Neuronal stem cell (in vitro differentiated cells): Measurements from ENCODE around the gene SULT6B1. TPM values are rescaled to one million over a fixed set of nuclear protein-coding genes. Genes with fewer than 3 reads are reported as not detected.

Source experiments
- DNase-seq: peaks from one replicate; pipeline ENCODE4 v3.0.0-alpha.2; 2013; ENCODE audit warnings: low spot score
- H2AFZ ChIP-seq: one replicate; pipeline ENCODE4 v1.6.1; 2013; ENCODE audit warnings: mild to moderate bottlenecking, low read length, inconsistent platforms
- H2AK5ac ChIP-seq: 2 replicates; pipeline ENCODE4 v1.6.1; 2013; ENCODE audit warnings: low read depth, mild to moderate bottlenecking, inconsistent platforms, low read length, moderate library complexity, mixed read lengths
- H2BK120ac ChIP-seq: 2 replicates; pipeline ENCODE4 v1.6.1; 2013; ENCODE audit warnings: low read depth, mild to moderate bottlenecking, inconsistent platforms, low read length, moderate library complexity, mixed read lengths
- H2BK12ac ChIP-seq: one replicate; pipeline ENCODE4 v1.6.1; 2013; ENCODE audit warnings: low read length, inconsistent platforms
- H2BK15ac ChIP-seq: 2 replicates; pipeline ENCODE4 v1.6.1; 2013; ENCODE audit warnings: mild to moderate bottlenecking, low read length, inconsistent platforms, mixed read lengths
- H2BK5ac ChIP-seq: one replicate; pipeline ENCODE4 v1.6.1; 2013; ENCODE audit warnings: inconsistent platforms, mild to moderate bottlenecking, low read length, moderate library complexity
- H3K14ac ChIP-seq: one replicate; pipeline ENCODE4 v1.6.1; 2013; ENCODE audit warnings: low read length, inconsistent platforms
- H3K18ac ChIP-seq: 2 replicates; pipeline ENCODE4 v1.6.1; 2013; ENCODE audit warnings: low read length, inconsistent platforms
- H3K23ac ChIP-seq: 2 replicates; pipeline ENCODE4 v1.6.1; 2013; ENCODE audit warnings: low read depth, mild to moderate bottlenecking, mixed read lengths, low read length, inconsistent platforms; ENCODE audit not compliant: poor library complexity
- H3K27ac ChIP-seq: replicated peaks from 3 replicates; pipeline ENCODE4 v1.5.1; 2013; ENCODE audit warnings: low read length, inconsistent platforms
- H3K27me3 ChIP-seq, 3 experiments: 2 replicates each; pipeline ENCODE4 v1.6.1; 2013; ENCODE audit warnings: low read length in 3 of 3, mild to moderate bottlenecking in 2 of 3, inconsistent platforms in 1 of 3, low read depth in 1 of 3, mixed read lengths in 1 of 3, moderate library complexity in 1 of 3; ENCODE audit not compliant: control insufficient read depth in 3 of 3, insufficient read depth in 3 of 3
- H3K36me3 ChIP-seq, 2 donors: replicated peaks in 1 of 2; 2 replicates each; pipeline ENCODE4 v1.6.1; 2013; ENCODE audit warnings: low read length in 2 of 2; ENCODE audit not compliant: control insufficient read depth in 2 of 2, insufficient read depth in 2 of 2
- H3K4ac ChIP-seq: 2 replicates; pipeline ENCODE4 v1.6.1; 2013; ENCODE audit warnings: inconsistent platforms, mild to moderate bottlenecking, low read length, moderate library complexity
- H3K4me1 ChIP-seq, 2 donors: 1 replicate in 1 of 2; 2 replicates in 1 of 2; pipeline ENCODE4 v1.6.1; 2013; ENCODE audit warnings: low read length in 2 of 2, low read depth in 1 of 2; ENCODE audit not compliant: control insufficient read depth in 2 of 2, insufficient read depth in 1 of 2
- H3K4me2 ChIP-seq: one replicate; pipeline ENCODE4 v1.6.1; 2013; ENCODE audit warnings: mild to moderate bottlenecking, low read length, inconsistent platforms; ENCODE audit not compliant: insufficient read depth, poor library complexity, severe bottlenecking
- H3K4me3 ChIP-seq, 2 donors: 2 replicates each; pipeline ENCODE4 v1.5.1; 2013; ENCODE audit warnings: low read length in 2 of 2, mild to moderate bottlenecking in 2 of 2, inconsistent platforms in 1 of 2, moderate library complexity in 1 of 2
- H3K79me1 ChIP-seq: one replicate; pipeline ENCODE4 v1.6.1; 2013; ENCODE audit warnings: low read depth, mild to moderate bottlenecking, inconsistent platforms, low read length, moderate library complexity
- H3K9ac ChIP-seq: one replicate; pipeline ENCODE4 v1.6.1; 2013; ENCODE audit warnings: mild to moderate bottlenecking, low read depth, low read length, inconsistent platforms; ENCODE audit not compliant: poor library complexity
- H3K9me3 ChIP-seq, 2 donors: replicated peaks in 1 of 2; 2 replicates each; pipeline versions ENCODE3 to v1.6.1; 2013; ENCODE audit warnings: low read length in 2 of 2, mild to moderate bottlenecking in 2 of 2, inconsistent platforms in 1 of 2, low read depth in 1 of 2, mixed read lengths in 1 of 2, moderate library complexity in 1 of 2; ENCODE audit not compliant: control insufficient read depth in 2 of 2, insufficient read depth in 1 of 2
- H4K8ac ChIP-seq: one replicate; pipeline ENCODE4 v1.6.1; 2013; ENCODE audit warnings: low read depth, mild to moderate bottlenecking, inconsistent platforms, low read length, moderate library complexity
- H4K91ac ChIP-seq: one replicate; pipeline ENCODE4 v1.6.1; 2013; ENCODE audit warnings: low read length, low read depth, mild to moderate bottlenecking, inconsistent platforms; ENCODE audit not compliant: poor library complexity
- WGBS, 2 donors: extraction: QIAGEN DNeasy Blood & Tissue Kit; methylation state at CpG; one replicate each; pipeline ENCODE4 v1.1.7; 2013; ENCODE audit warnings: missing lambda C conversion rate in 2 of 2, mixed read lengths in 1 of 2; ENCODE audit not compliant: insufficient read length in 2 of 2, insufficient replicate concordance in 1 of 2; ENCODE audit errors: extremely low coverage in 2 of 2; 5-methylcytosine and 5-hydroxymethylcytosine counted together
- polyA plus RNA-seq, 2 experiments: library from polyadenylated mRNA; stranded (reverse); fragments of 200-250 nt; gene quantifications; one replicate each; pipeline ENCODE4 v1.2.3, GENCODE V29; 2013

SULT6B1 gene
- polyA plus RNA-seq (2013, experiment 1 of 2) = not detected
- not detected for polyA plus RNA-seq (2013, experiment 2 of 2)

GRCh38 chr2:37188570-37188969 is at the start of gene SULT6B1:
TSS of gene SULT6B1 (minus strand) at chr2:37188670. CDS start at chr2:37188640, 30 bp downstream.
- Histone ChIP-seq H2AFZ (peak within 1 kb of the TSS; percentile 52), H2AK5ac (no peak within 1 kb of the TSS), H3K23ac (no peak within 1 kb of the TSS), H4K91ac (no peak within 1 kb of the TSS), H2BK12ac (no peak within 1 kb of the TSS), H3K9ac (no peak within 1 kb of the TSS), H3K14ac (no peak within 1 kb of the TSS), H3K4me1 (peaks cover 3 to 10% of the 10 kb centered on the region in 2 donors), H2BK15ac (no peak within 1 kb of the TSS), H3K4me3 (no peak within 1 kb of the TSS), H3K4me2 (no peak within 1 kb of the TSS), H2BK5ac (no peak within 1 kb of the TSS), H3K4ac (no peak within 1 kb of the TSS), H3K36me3 (no peaks in the 10 kb centered on the region), H3K18ac (no peak within 1 kb of the TSS), H3K79me1 (no peaks in the 10 kb centered on the region), H2BK120ac (no peak within 1 kb of the TSS), H3K9me3 (peaks cover 0 to 1% of the 10 kb centered on the region in 2 donors), H3K27ac (no peak within 1 kb of the TSS), H4K8ac (no peak within 1 kb of the TSS), H3K27me3 (peaks cover 0 to 8% (median 0%) of the 10 kb centered on the region in 3 experiments)
- WGBS, 2 donors = no CpG with 5 or more reads among the region's 2 CpGs
- no peak for DNase-seq

GRCh38 chr2:37232131-37232933 is 43.9 kb upstream of the SULT6B1 start:
- Histone ChIP-seq H3K4me3 (peak overlapping the region; percentile 92 to 95), H3K36me3 (peaks cover 7 to 43% of the 10 kb centered on the region in 2 donors), H2BK5ac (peak overlapping the region; percentile 21), H2BK120ac (no peak overlapping the region), H2AK5ac (no peak overlapping the region), H3K18ac (no peak overlapping the region), H4K91ac (no peak overlapping the region), H3K14ac (no peak overlapping the region), H2AFZ (peak overlapping the region; percentile 95), H3K27me3 (no peaks in the 10 kb centered on the region), H3K27ac (no peak overlapping the region), H3K9ac (peak overlapping the region; percentile 81), H3K9me3 (no peaks in the 10 kb centered on the region), H3K4me1 (peaks cover 4 to 7% of the 10 kb centered on the region in 2 donors), H2BK12ac (no peak overlapping the region), H3K79me1 (peaks cover 13% of the 10 kb centered on the region), H3K4me2 (peak overlapping the region; percentile 78), H3K23ac (no peak overlapping the region), H2BK15ac (no peak overlapping the region), H4K8ac (no peak overlapping the region), H3K4ac (no peak overlapping the region)
- no peak for DNase-seq
- WGBS, 2 donors = no CpG with 5 or more reads among the region's 18 CpGs

- Histone ChIP-seq H3K4me1 (peaks cover 4 to 10% of the 10 kb centered on the region in 2 donors), H2BK15ac (no peak within 1 kb of the TSS), H3K27ac (no peak within 1 kb of the TSS), H3K14ac (peak within 1 kb of the TSS; percentile 66), H3K79me1 (peaks cover 13% of the 10 kb centered on the region), H3K18ac (peak within 1 kb of the TSS; percentile 95), H4K8ac (peak within 1 kb of the TSS; percentile 1), H3K9ac (peak within 1 kb of the TSS; percentile 91), H2BK12ac (no peak within 1 kb of the TSS), H2BK120ac (peak within 1 kb of the TSS; percentile 16), H2AFZ (peak within 1 kb of the TSS; percentile 95), H3K9me3 (no peaks in the 10 kb centered on the region), H3K27me3 (no peaks in the 10 kb centered on the region), H3K4ac (no peak within 1 kb of the TSS), H3K23ac (peak within 1 kb of the TSS; percentile 93), H3K36me3 (peaks cover 9 to 44% of the 10 kb centered on the region in 2 donors), H2AK5ac (peak within 1 kb of the TSS; percentile 61), H2BK5ac (peak within 1 kb of the TSS; percentile 21), H3K4me3 (peak within 1 kb of the TSS; percentile 92 to 95), H4K91ac (no peak within 1 kb of the TSS), H3K4me2 (peak within 1 kb of the TSS; percentile 78)
- no CpG with 5 or more reads among the region's 73 CpGs for WGBS, 2 donors
- DNase-seq = peak; percentile 74
These were observed 43.0 kb upstream of the SULT6B1 start, which contains the start of the genes CEBPZ and NDUFAF7 for GRCh38 chr2:37231241-37232130. TSS of gene CEBPZ (minus strand) at chr2:37231596. CDS start at chr2:37231567, 29 bp downstream. TSS of gene NDUFAF7 (plus strand) at chr2:37231658. CDS start at chr2:37231706, 48 bp downstream.
